Stomach (tissue), 4 donors: ENCODE results near the gene TTC28.

Source experiments
- CTCF ChIP-seq, 7 experiments: fragments of 450-650 bp in 4 of 7; fragments of 200-600 bp in 3 of 7; sonication (generic) in 3 of 7; IDR thresholded peaks; one replicate each; pipeline ENCODE4 v1.5.1; 2016 to 2019; ENCODE audit warnings: antibody characterized with exemption in 7 of 7, control low read depth in 2 of 7, mild to moderate bottlenecking in 1 of 7
- POLR2A ChIP-seq, 4 donors: fragments of 450-650 bp; IDR thresholded peaks; one replicate each; pipeline ENCODE4 v1.6.1; 2016; ENCODE audit warnings: antibody characterized with exemption in 4 of 4, control low read depth in 2 of 4, mild to moderate bottlenecking in 1 of 4, moderate library complexity in 1 of 4
- POLR2AphosphoS5 ChIP-seq, 3 donors: sonication (generic); formaldehyde crosslinking; IDR thresholded peaks; one replicate each; pipeline ENCODE4 v1.6.1; 2016; ENCODE audit warnings: antibody characterized with exemption in 3 of 3

- TF ChIP-seq POLR2A (IDR thresholded peaks at IDR 0.05) (no peak), CTCF (IDR thresholded peaks at IDR 0.05) (no peak), POLR2AphosphoS5 (IDR thresholded peaks at IDR 0.05) (no peak)
Observed at GRCh38 chr22:28006271-28006670, 673.4 kb downstream of the TTC28 start.
